ENCODE measurements around the gene UHRF2. TPM values are rescaled to one million over a fixed set of nuclear protein-coding genes. Genes with fewer than 3 reads are reported as not detected.

Gene UHRF2
- total RNA-seq, 2 experiments from 2014 or later, result 59.5 to 62.9 TPM

- Mint-ChIP-seq H3K27me3 (no peaks in the 10 kb centered on the region), H3K4me3 (no peak overlapping the region), H3K36me3 (peaks cover 8% of the 10 kb centered on the region), H3K27ac (no peak overlapping the region), H3K4me1 (ENCODE audit: low read depth) (peaks cover 3% of the 10 kb centered on the region), H3K9me3 (no peaks in the 10 kb centered on the region)
- ChIA-PET CTCF (no interaction called here), POLR2A (no interaction called here)
- DNase-seq, result no peak
- intact Hi-C loops (cut with micrococcal nuclease), result loop anchor here (5.0 to 10.0 kb wide), 4 partner anchors 57 to 955 kb away; partner anchors contain the start of genes CD274 and RIC1
Measured at GRCh38 chr9:6409811-6410210, 3.2 kb upstream of the UHRF2 start.

DNA sequence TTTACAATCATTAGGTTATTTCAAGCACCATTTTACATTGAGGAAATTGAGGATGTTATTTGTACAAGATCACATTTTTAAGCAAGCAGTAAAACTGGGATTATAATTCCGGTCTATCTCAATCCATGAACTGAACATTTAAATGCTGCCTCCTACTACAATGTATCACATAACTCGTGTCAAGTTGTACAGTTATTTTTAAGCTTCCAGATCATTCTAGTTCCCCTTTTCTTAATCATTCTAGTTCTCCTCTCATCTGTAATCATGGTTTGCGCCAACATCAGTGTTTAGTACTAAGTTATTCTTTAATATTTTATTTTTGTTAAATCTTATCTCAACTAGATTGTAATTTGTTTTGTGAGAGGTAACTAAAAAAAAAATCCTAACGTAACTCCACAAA is 2.4 kb upstream of the UHRF2 start:
- peaks cover 11% of the 10 kb centered on the region for H3K4me1 Mint-ChIP-seq (ENCODE audit: low read depth)
- DNase-seq, result no peak
- CTCF ChIA-PET, result no interaction called here
- peaks cover 15% of the 10 kb centered on the region for H3K36me3 Mint-ChIP-seq
- intact Hi-C loops (cut with micrococcal nuclease), result loop anchor here (5.0 to 10.0 kb wide), 4 partner anchors 57 to 956 kb away; partner anchors contain the start of genes CD274 and RIC1
- no peak overlapping the region for H3K27ac Mint-ChIP-seq
- no peak overlapping the region for H3K4me3 Mint-ChIP-seq
- H3K9me3 Mint-ChIP-seq, result no peaks in the 10 kb centered on the region
- POLR2A ChIA-PET, result no interaction called here
- no peaks in the 10 kb centered on the region for H3K27me3 Mint-ChIP-seq

GRCh38 chr9:6413365-6414246 is 607 bp downstream of the UHRF2 start:
- CTCF ChIA-PET, result interaction anchor here (0.7 to 2.1 kb wide), 8 partner anchors 18 to 204 kb away, joined by 3 to 7 read pairs (median 4); no protein-coding TSS in a partner anchor
- H3K4me3 Mint-ChIP-seq, result peak overlapping the region; percentile 80
- H3K4me1 Mint-ChIP-seq (ENCODE audit: low read depth), result peaks cover 35% of the 10 kb centered on the region
- peak; percentile 54 for DNase-seq
- intact Hi-C loops (cut with micrococcal nuclease), result loop anchor here (1.0 to 10.0 kb wide), 10 partner anchors 17 to 959 kb away; partner anchors contain the start of genes CD274, KDM4C and RIC1
- no peaks in the 10 kb centered on the region for H3K27me3 Mint-ChIP-seq
- H3K27ac Mint-ChIP-seq, result peak overlapping the region; percentile 83
- H3K36me3 Mint-ChIP-seq, result peaks cover 31% of the 10 kb centered on the region
- H3K9me3 Mint-ChIP-seq, result no peaks in the 10 kb centered on the region
- POLR2A ChIA-PET, result interaction anchor here (1.0 to 2.8 kb wide), 15 partner anchors 10 to 405 kb away, joined by 3 to 23 read pairs (median 5); partner anchors contain the start of gene KDM4C

- no peak for DNase-seq
- CTCF ChIA-PET, result interaction anchor here (0.7 to 2.1 kb wide), 6 partner anchors 17 to 268 kb away, joined by 3 to 7 read pairs (median 3); no protein-coding TSS in a partner anchor
- H3K27me3 Mint-ChIP-seq, result no peaks in the 10 kb centered on the region
- no peaks in the 10 kb centered on the region for H3K9me3 Mint-ChIP-seq
- POLR2A ChIA-PET, result interaction anchor here (1.3 to 2.8 kb wide), 6 partner anchors 10 to 406 kb away, joined by 3 to 13 read pairs (median 6); a partner anchor contains a TSS
- H3K36me3 Mint-ChIP-seq, result peaks cover 33% of the 10 kb centered on the region
- H3K4me1 Mint-ChIP-seq (ENCODE audit: low read depth), result peaks cover 41% of the 10 kb centered on the region
- intact Hi-C loops (cut with micrococcal nuclease), result loop anchor here (2.0 to 10.0 kb wide), 5 partner anchors 17 to 959 kb away; partner anchors contain the start of genes CD274 and RIC1
- peak overlapping the region; percentile 80 for H3K4me3 Mint-ChIP-seq
- peak overlapping the region; percentile 69 for H3K27ac Mint-ChIP-seq
Measured at GRCh38 chr9:6414247-6414641, 1.2 kb downstream of the UHRF2 start.

DNA sequence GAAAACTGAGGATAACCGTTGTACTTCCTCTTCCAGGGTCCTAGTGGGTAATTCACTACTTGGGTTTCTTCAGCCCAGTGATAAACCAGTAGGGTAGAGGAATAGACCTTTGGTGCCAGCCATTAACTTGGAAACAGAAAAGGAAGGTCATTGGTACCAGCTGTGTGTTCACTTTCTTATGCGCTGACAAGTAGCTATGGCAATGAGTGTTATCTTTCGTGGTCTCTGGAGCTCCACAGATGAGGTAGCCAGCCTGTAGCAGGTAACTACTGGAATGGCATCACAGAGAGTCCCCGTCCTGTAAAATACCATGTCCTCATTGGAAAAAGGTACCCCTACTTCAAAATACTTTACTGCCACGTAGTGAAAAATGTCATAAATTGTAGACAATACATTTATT is 2.3 kb downstream of the UHRF2 start:
- Mint-ChIP-seq H3K36me3 (peaks cover 33% of the 10 kb centered on the region), H3K4me3 (peak overlapping the region; percentile 80), H3K4me1 (ENCODE audit: low read depth) (peaks cover 46% of the 10 kb centered on the region), H3K27me3 (no peaks in the 10 kb centered on the region), H3K9me3 (no peaks in the 10 kb centered on the region), H3K27ac (peak overlapping the region; percentile 38)
- POLR2A ChIA-PET, result interaction anchor here (0.6 to 2.4 kb wide), 5 partner anchors 9 to 267 kb away, joined by 3 to 5 read pairs (median 4); no protein-coding TSS in a partner anchor
- CTCF ChIA-PET, result interaction anchor here (0.7 to 2.1 kb wide), 6 partner anchors 57 to 267 kb away, joined by 3 to 8 read pairs (median 4); no protein-coding TSS in a partner anchor
- DNase-seq, result peak; percentile 45
- intact Hi-C loops (cut with micrococcal nuclease), result loop anchor here (2.0 to 10.0 kb wide), 3 partner anchors 16 to 960 kb away; partner anchors contain the start of gene CD274

GRCh38 chr9:6417186-6417585 is 4.2 kb downstream of the UHRF2 start:
- DNase-seq, result no peak
- ChIA-PET CTCF (interaction anchor here (1.0 kb wide), 1 partner anchor 9 kb away, joined by 3 read pairs; no protein-coding TSS in a partner anchor), POLR2A (interaction anchor here (0.7 to 1.3 kb wide), 2 partner anchors 16 to 340 kb away, joined by 3 to 4 read pairs; no protein-coding TSS in a partner anchor)
- no peaks in the 10 kb centered on the region for H3K27me3 Mint-ChIP-seq
- peaks cover 40% of the 10 kb centered on the region for H3K36me3 Mint-ChIP-seq
- H3K27ac Mint-ChIP-seq, result peak overlapping the region; percentile 83
- peak overlapping the region; percentile 66 for H3K4me3 Mint-ChIP-seq
- H3K4me1 Mint-ChIP-seq (ENCODE audit: low read depth), result peaks cover 54% of the 10 kb centered on the region
- H3K9me3 Mint-ChIP-seq, result no peaks in the 10 kb centered on the region
- intact Hi-C loops (cut with micrococcal nuclease), result loop anchor here (1.0 to 10.0 kb wide), 3 partner anchors 266 to 962 kb away; partner anchors contain the start of gene CD274

GRCh38 chr9:6418764-6419163 is 5.8 kb downstream of the UHRF2 start:
- Mint-ChIP-seq H3K4me3 (peak overlapping the region; percentile 62), H3K36me3 (peaks cover 42% of the 10 kb centered on the region), H3K27ac (peak overlapping the region; percentile 83), H3K27me3 (no peaks in the 10 kb centered on the region), H3K9me3 (no peaks in the 10 kb centered on the region), H3K4me1 (ENCODE audit: low read depth) (peaks cover 59% of the 10 kb centered on the region)
- CTCF ChIA-PET, result interaction anchor here (1.6 kb wide), 1 partner anchor 66 kb away, joined by 3 read pairs; no protein-coding TSS in a partner anchor
- intact Hi-C loops (cut with micrococcal nuclease), result loop anchor here (1.0 to 10.0 kb wide), 4 partner anchors 11 to 964 kb away; partner anchors contain the start of gene CD274
- POLR2A ChIA-PET, result no interaction called here
- DNase-seq, result no peak

GRCh38 chr9:6424940-6425339 is 11.9 kb downstream of the UHRF2 start:
- CTCF ChIA-PET, result no interaction called here
- intact Hi-C loops (cut with micrococcal nuclease), result no loop called here

GRCh38 chr9:6426117-6426516 is 13.1 kb downstream of the UHRF2 start:
- no peak for DNase-seq
- H3K4me3 Mint-ChIP-seq, result no peak overlapping the region
- H3K9me3 Mint-ChIP-seq, result no peaks in the 10 kb centered on the region
- ChIA-PET CTCF (interaction anchor here (1.1 kb wide), 1 partner anchor 8 kb away, joined by 3 read pairs; no protein-coding TSS in a partner anchor), POLR2A (interaction anchor here (1.1 kb wide), 2 partner anchors 8 to 14 kb away, joined by 3 to 4 read pairs; no protein-coding TSS in a partner anchor)
- H3K27me3 Mint-ChIP-seq, result no peaks in the 10 kb centered on the region
- peaks cover 28% of the 10 kb centered on the region for H3K36me3 Mint-ChIP-seq
- intact Hi-C loops (cut with micrococcal nuclease), result no loop called here
- H3K27ac Mint-ChIP-seq, result no peak overlapping the region
- peaks cover 64% of the 10 kb centered on the region for H3K4me1 Mint-ChIP-seq (ENCODE audit: low read depth)

More at GRCh38 chr9:6424940-6425339, 11.9 kb downstream of the UHRF2 start:
- Mint-ChIP-seq H3K4me3 (no peak overlapping the region), H3K4me1 (ENCODE audit: low read depth) (peaks cover 58% of the 10 kb centered on the region), H3K36me3 (peaks cover 28% of the 10 kb centered on the region), H3K9me3 (no peaks in the 10 kb centered on the region), H3K27me3 (no peaks in the 10 kb centered on the region), H3K27ac (no peak overlapping the region)
- DNase-seq, result no peak
- POLR2A ChIA-PET, result interaction anchor here (2.0 kb wide), 1 partner anchor 12 kb away, joined by 13 read pairs; the partner anchor contains the start of gene UHRF2

DNA sequence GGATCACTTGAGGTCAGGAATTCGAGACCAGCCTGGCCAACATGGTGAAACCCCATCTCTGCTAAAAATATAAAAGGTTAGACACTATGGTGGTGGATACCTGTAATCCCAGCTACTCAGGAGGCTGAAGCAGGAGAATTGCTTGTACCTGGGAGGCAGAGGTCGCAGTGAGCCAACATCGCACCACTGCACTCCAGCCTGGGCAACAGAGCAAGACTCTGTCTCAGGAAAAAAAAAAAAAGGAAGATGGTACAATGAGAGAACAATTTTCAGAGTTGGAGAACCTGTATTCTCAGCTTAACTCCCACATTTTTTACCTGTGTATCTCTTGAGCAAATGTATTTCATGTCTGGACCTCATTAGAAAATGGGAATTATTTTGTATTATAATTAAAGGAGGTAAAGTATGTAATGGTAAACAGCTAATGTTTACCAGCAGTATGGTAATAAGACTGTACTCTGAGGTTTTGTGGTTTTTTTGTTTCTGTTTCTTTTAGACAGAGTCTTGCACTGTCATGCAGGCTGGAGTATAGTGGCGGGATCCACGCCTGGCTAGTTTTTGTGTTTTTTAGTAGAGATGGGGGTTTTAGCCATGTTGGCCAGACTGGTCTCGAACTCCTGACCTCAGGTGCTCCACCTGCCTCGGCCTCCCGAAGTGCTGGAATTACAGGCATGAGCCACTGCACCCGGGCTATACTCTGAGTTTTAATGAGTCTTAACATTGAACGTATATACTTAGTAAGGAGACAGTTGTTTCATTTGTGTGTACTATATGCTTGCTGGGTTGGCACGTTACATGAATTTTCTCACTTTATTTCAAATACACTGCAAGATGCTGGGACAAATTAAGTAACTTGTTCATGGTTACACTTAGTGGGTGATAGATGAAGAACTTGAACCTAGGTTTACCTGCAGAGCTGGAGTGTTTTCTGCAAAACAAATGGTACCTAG is 16.2 kb downstream of the UHRF2 start:
- CTCF ChIA-PET, result no interaction called here
- POLR2A ChIA-PET, result interaction anchor here (0.7 to 1.6 kb wide), 3 partner anchors 16 to 520 kb away, joined by 4 to 9 read pairs (median 4); partner anchors contain the start of gene UHRF2
- Mint-ChIP-seq H3K36me3 (peaks cover 26% of the 10 kb centered on the region), H3K9me3 (no peaks in the 10 kb centered on the region), H3K27ac (peak overlapping the region; percentile 49), H3K4me3 (peak overlapping the region; percentile 20), H3K27me3 (no peaks in the 10 kb centered on the region), H3K4me1 (ENCODE audit: low read depth) (peaks cover 76% of the 10 kb centered on the region)
- intact Hi-C loops (cut with micrococcal nuclease), result loop anchor here (1.0 to 2.0 kb wide), 2 partner anchors 11 to 138 kb away; no protein-coding TSS in a partner anchor
- peak; percentile 25 for DNase-seq

Data from activated CD4-positive, alpha-beta memory T cell treated with anti-CD3 and anti-CD28 coated beads for 36 hours (primary cell).